GM19438 (cell line): Measurements from ENCODE around the gene TARS3.

ENCODE experiments used
- ATAC-seq: cut with Tn5 transposase; IDR thresholded peaks from one replicate; pipeline ENCODE4 v1.9.1; 2021; ENCODE audit warnings: low read depth; ENCODE audit not compliant: unreplicated experiment

Gene TARS3

DNA sequence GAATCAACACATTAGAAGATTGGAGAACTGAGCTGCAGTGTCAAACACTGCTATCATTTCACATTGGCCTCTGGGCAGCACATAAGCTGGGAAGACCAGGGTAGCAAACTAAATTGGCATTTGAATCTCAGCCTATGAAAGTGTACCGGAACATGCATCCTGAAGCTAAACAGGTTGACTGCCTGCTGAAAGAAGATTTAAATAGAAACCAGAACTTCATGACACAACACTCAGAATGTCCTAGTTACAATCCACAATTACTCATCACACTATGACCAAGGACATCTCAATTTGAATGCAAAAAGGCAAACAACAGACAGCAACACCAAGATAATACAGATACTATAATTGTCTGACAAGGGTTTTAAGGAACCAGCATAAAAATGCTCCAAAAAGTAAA, 98.3 kb downstream of the TARS3 start:
- no peak for ATAC-seq

DNA sequence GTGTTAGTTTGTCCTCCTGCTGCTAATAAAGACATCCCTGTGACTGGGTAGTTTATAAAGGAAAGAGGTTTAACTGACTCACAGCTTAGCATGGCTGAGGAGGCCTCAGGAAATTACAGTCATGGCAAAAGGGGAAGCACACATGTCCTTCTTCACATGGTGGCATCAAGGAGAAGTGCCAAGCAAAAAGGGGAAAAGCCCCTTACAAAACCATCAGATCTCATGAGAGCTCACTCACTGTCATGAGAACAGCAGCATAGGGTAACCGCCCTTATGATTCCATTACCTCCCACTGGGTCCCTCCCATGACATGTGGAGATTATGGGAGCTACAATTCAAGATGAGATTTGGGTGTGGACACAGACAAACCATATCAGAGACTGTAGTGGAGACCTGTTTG, 99.1 kb downstream of the TARS3 start:
- ATAC-seq = no peak

DNA sequence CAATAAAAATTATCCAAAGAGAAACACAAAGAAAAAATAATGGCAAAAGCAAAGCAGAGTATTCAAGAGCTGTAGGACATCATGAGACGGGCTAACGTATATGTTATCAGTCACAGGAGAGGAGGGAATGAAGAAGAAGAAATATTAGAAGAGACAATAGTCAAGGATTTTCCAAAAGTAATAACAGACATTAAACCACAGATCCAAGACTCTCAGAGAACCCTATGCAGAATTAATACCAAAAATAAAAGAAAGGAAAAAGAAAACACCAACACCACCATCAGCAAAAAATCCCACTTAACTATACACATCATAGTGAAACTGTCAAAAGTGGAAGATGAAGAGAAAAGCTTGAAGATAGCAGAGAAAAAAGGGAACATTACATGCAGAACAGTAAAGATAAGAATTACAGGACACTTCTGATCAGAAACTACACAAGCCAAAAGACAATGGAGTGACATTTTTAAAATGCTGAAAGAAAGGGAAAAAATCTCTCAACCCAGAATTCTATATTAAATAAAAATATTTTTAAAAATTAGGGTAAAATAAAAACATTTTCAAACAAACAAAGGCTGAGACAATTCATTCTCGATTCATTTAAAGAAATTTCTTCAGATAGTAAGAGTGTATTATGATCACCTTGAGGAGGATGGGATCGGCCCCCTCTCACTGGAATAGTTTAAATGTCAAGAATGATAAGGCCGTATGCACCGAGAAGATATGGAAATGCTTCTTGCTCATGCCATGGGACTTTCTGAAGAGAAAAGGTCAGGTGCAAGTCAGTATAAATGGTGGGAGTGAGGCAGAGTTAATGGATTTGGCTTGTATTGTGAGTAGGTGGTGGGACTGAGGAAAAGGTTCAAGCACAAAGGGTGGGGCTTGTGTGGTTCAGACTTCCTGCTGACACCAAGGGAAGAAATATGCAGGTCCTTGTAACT, 100.6 kb downstream of the TARS3 start:
- no peak for ATAC-seq

DNA sequence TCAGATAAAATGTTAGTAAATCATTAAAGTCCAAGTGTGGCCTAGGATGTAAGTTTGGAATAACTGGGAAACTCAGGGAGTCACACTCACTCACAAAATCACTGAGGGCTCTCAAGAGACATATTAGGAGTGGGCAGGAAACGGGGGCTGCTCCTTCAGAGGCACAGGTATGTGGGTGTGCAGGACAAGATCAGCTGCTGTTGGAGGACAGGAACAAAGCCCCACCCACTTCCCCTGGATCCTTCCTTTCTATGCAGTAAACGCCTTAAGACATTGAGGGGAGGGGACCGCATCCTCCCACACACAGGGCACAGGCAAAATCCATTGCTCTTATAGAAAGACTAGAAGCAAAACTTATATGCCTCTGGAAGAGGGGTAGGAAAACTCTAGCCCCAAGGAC, 102.3 kb downstream of the TARS3 start:
- no peak for ATAC-seq

DNA sequence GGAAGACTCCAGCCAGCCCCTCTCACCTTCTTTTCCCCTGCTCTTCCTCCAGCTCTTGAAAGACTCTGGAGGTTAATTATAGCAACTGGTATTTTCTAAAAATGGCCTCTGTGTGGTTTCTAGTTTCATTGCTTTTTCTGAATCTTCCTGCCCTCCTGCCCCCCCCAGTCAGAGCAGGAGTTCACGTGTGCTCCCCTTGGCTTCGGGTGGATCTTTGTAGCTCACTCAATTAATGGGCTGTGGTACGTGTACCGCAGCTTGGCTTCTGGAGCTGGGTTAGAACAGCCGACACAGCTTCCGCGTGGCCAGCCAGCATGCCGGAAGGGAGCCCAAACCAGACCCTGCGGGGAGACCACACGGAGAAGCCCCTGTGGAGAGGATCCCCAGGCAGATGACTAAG, 103.6 kb downstream of the TARS3 start:
- no peak for ATAC-seq

DNA sequence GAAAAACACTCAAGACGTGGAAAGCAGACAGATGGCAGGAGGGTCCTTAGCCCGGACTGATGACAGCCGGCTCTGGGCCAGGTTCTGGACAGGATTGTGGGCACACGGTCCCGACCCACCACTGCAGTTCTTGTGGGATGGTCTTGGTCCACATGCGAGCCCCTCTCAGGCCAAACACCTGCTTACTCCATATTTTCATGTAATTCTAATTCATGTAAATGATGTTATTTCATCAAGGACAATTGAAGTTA, 104.7 kb downstream of the TARS3 start:
- no peak for ATAC-seq

DNA sequence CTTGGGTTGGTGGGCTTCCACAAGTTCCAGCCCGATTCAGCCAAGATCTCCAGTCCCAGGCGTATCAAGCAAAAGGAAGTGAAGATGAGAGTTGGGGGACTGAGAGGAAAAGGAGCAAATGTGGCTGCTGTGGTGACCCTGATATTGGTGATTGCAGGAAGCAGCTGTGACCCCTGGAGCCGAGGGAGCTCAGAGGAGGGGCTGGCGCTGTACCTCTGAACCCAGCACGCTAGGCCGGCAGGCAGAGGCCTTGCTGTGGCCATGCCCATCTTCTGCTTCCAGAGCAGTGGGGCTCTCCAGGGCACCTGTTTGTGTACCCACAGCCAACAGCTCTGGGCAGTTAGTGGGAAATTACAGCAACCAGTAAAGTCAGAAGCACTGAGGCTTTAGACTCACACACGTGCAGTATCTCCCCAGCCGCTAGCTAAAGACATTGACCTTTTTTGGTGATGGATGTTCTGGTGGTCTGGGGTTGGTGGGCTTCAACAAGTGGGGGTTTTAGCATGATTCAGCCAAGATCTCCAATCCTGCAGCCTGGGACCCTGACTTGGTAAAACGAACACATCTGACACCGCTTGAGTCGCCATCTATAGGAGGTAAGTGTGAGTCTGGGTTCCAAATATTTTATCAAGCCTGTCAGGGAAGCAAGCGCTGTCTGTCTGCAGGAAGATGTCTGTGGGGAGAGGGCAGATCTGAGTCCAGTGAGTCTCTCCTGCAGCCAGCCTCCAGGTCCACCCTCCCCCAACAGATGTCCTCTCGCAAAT, 105.2 kb downstream of the TARS3 start:
- ATAC-seq = no peak

DNA sequence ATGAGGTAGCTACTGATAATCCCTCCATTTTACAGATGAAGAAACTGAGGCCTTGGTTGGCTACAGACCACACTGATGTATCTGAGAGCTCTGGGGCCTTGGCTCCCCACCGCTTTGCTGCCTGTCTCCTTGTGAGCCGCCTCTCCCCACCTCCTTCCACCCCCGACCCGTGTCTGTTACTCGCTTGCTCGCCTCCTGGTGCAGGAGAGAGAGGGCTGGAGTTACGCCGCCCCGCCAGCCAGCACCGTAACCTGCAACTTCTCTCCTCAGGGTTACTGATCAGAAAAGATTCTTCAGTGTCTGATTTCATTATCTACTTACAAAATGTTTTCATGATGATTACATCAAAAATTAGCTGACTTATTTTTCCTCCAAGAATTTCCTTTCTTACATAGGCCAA, 106.2 kb downstream of the TARS3 start:
- no peak for ATAC-seq

DNA sequence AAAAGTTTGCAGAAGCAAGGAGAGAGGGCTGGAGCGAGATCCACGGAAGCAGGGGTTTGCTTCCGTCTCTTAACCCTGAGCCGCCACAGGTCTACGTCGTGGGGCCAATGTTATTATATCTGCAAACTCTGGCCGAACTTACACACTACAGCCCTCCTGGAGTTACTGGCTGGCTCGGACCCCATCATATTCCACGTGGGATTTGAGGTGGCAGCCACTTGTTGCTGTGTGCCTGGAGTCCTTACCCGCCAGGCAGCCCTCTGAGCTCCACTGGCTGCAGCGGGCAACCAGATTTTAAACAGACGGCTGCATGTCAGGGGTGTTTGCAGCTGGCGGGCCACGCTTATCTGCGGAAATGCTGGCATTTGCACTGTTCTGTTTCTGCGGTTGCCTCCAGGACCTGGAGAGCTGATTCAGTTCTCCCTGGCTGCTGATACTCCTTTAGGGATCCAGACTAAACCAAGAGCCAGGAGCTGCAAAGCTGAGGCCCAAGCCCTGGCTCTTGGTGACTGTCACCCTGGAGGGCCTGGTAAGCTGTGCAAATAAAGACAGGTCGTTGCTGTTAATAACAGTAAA, 106.8 kb downstream of the TARS3 start:
- ATAC-seq = no peak

DNA sequence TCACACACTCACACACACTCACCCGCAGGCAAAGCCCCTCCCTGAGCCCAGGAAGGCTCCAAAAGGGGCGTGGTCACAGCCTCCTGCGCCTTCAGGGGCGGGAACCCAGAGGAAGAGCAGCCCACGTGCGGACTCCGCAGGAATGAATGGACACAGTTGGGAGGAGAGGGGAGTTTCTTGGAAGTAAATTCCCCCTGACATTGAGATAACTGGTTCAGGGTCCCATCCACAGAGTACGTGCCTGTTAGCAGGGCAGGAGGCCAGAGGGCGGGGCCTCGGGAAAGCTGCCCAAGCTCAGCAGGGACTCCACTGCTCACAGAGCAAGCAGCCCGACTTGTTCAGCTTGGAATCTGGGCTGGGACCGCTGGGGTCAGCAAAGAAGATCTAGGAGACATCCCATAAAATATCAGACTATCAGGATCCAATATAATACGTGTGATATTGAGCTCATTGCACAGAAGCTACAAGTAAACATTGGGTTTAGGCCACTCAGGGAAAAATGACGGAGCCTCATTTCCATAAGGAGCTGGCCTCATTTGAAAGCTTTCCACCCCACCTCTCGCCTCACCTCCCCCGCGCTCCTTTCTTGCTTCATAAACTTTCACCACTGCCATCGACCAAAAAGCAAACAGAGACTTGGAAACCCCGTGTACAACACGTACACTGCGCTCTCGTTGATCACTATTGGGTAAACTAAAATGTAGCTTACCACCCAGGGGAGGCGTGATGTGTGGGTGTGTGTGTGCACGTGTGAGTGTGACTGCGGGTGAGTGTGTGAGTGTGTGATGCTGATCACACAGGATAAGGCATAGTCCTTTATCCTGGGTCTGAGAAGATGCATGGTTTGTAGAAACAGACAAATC, 108.1 kb downstream of the TARS3 start:
- no peak for ATAC-seq

DNA sequence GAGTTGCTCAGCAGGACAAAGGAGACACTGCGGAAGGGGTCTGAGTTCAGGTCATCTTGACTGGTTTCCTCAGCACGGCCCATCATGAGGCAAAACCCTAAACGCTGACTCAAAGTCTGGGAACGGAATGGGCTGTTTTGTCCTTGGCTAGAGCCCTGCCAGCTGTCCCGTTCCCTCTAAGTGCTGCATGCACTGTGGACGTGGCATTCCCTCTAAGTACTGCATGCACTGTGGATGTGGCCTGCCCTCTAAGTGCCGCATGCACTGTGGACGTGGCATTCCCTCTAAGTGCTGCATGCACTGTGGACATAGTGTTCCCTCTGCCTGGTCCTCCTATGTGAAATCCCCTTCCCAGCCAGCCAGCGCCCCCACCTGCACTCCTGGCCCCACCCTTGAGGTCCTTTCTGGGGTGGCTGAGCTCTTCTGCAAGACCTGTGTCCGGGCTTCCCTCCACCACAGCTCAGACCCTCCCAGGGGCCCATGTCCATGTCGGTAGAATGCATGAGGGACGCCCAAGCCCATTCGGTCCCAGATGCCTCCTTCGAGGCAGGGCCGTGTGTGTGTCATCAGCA, 108.8 kb downstream of the TARS3 start:
- ATAC-seq = no peak

DNA sequence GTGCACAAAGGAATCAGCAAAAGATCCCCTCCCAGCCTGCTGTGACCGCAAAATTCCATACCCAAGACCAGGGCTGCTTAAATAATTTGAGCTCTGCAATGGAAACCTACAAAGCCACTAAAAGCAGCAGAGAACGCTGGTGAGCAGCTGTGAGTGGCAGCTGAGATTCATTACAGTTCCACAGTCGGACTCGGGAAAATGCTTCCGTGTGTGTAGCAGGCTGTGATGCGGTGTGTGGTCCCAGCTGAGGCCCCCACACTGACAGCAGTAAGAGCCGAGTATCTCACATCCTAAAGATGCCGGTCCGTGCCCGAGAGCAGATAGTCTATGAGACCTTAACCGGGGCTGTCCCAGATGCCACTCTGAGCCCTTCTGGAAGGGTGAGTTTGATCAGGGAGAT, 109.5 kb downstream of the TARS3 start:
- no peak for ATAC-seq

DNA sequence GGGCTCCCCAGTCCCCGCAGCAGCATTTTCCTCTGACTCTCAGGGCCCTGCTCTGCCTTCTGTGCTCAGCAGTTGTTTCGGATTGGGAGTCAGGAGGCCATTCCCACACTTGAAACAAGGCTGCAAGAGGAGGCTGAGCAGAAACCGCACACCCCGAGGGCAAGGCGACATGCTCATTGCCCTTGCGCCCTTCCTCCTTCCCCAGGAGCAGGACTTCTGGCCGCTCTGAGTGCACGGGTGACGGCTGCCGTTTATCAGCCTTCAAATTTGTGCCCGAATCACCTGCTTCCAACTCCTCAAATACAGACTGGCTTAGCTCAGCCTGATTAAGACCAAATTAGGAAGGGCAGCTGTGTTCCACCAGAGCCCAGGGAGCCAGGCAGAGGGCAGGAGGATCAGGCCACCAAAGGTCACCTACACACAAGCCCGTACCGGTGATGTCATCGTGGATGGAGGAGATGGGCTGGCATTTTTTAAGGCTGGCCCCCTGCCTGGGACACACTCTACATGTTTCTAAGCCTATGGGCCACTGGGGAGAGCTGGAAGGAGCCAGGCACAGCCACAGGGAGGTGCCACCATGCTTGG, 110.2 kb downstream of the TARS3 start:
- no peak for ATAC-seq

DNA sequence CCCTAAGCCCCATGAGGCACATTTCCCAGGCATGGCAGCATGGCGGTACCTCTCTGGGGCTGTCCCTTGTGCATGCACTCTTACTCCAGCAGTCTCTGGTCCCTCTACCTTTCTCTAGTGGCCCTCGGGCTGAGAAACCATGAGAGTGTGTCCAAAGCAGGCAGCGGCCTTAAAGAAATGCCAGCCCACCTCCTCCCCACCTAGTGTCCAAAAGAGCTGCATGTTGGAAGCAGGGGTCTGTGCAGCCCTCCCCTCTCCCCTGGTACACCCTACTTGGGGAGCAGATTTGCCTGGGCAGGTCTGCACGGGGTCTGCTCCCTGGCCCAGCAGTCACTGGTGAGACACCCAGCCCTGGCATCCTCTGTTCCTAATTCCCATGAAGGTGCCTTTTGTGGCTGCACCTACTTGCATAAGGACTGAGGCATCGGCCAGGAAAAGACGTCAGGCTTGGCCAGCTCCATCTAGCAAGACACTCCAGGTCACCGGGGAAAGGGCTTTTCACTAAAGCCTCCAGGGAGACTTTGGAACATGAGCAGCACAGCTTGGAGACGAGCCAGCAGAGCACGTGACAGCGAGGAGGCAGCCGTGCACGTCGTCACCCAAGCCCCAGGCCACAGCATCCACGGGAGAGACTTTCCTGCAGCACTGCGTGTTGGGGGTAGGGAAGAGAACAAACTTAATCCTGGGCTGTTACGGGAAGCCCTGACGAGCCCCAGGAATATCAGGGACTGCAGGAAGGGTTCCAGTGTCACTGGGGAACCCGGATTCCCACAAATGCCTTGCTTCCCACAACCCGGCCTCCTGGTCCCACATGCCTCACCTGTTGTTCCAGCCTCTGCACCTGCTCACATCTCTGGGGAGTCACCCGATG, 110.9 kb downstream of the TARS3 start:
- ATAC-seq = no peak

DNA sequence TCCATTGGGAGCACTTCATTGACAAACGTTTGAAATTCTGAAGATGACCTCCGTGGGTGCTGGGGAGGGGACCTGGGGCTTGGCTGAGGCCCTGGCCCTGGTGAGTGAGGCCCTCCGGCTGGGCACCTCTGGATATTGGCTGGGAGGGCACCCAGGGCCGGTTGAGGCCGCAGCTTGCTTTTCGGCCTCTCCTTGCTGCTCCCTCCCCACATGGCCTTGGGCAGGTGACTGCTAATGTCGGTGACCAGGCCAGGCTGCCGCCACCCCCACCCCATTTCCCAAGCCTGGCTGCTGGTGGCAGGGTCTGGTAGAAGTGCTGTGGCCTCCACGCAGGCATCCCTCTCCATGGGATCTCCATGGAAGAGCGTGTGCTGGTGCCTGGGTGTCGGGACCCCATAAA, 111.6 kb downstream of the TARS3 start:
- no peak for ATAC-seq

DNA sequence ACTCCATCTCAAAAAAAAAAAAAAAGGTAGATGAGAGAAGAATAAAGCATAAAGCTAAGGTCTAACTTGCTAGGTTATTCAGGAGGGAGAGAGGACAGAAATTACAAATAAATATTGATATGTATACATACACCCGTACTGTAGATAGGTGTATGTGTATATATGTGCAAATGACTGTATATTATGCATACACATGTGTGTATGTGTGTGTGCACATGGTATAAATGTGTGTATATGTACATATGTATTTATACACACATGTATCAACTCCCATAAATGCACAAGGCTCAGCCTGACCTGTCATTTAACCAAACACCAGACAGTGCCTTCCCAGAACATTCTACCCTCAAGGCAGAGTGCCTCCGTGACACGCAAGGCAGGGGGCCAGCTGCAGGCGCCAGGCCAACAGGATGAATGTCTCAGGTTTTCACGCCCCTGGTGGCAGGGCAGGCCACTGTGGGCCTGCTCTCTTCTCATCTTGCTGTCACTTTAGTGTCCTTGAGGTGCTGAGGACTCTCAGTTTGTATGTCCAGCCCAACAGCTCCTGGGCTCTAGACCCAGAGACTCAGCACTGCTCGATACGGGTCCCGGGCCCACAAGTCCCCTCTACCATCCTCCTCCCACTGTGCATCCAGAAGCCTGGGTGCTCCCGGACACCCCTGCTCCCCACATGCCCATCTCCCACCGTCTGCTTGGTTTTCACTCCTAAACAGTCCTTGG, 112.5 kb downstream of the TARS3 start:
- ATAC-seq = no peak

DNA sequence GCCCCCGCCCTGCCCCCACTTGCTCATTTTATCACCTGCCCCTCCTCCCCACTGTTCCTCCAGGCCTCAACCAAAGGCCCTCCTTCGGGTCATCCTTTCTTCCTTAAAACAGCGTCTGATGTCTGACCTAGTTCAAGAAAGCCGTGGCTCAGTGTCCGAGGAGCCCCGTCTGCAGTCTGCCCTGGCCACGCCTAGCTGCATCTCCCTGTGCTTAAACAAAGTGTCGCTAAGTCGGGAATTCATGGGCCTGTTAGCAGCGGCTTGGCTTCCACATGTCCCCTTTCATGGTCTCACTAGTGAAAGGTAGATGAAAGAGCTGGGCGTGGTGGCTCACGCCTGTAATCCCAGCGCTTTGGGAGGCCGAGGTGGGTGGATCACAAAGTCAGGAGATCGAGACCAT, 113.3 kb downstream of the TARS3 start:
- no peak for ATAC-seq

DNA sequence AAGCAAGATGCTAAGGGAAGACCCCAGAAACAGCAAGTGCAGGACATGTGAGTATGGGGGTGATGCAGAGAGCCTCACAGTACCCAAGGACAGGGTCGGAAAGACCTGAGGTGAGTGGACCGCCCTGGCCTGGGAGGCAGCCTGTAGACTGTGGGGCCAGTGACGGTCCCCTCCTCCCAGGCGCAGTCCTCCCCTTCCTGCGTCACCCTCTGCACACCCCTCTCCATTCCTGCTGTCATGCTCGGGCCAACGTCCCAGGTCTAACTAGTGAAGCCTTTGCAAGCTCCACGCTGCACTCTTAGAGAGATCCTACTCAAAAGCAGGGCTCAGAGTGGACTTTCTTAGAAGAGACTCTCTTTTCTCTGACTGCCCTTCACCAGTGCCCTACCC, 113.7 kb downstream of the TARS3 start:
- no peak for ATAC-seq
